GM12878 (cell line): Measurements from ENCODE around the gene ADCY1. TPM values are rescaled to one million over a fixed set of nuclear protein-coding genes. Genes with fewer than 3 reads are reported as not detected.

ENCODE experiments used
- ATAC-seq: fragments of 200-7000 bp; cut with Tn5 transposase; 3 replicates; pipeline ENCODE4 v1.9.1; 2020; ENCODE audit warnings: mild to moderate bottlenecking, moderate library complexity
- BruUV-seq: library from RNA; stranded (reverse); fragments of 400-500 nt; replicated peaks from 2 replicates; lab custom pipeline; 2021; lab: Mats Ljungman, UMichigan
- CTCF ChIA-PET: fragments of 300-600 bp; sonication (Branson Sonifier 250); formaldehyde crosslinking; extraction: SDS; loops from one replicate; lab custom pipeline; 2021; ENCODE audit warnings: inconsistent platforms; lab: Yijun Ruan, JAX
- POLR2A ChIA-PET: fragments of 350-600 bp; formaldehyde crosslinking; extraction: SDS; loops from one replicate; lab custom pipeline; 2021; ENCODE audit warnings: inconsistent platforms; lab: Charles Lee
- RAD21 ChIA-PET: fragments of 300-600 bp; sonication (Branson Sonifier 250); formaldehyde crosslinking; loops from one replicate; lab custom pipeline; 2023; ENCODE audit warnings: antibody characterized with exemption; ENCODE audit not compliant: unreplicated experiment; lab: Charles Lee
- SMC1A ChIA-PET: fragments of 300-600 bp; sonication (Branson Sonifier 250); formaldehyde crosslinking; loops from one replicate; lab custom pipeline; 2023; ENCODE audit not compliant: unreplicated experiment, uncharacterized antibody; lab: Charles Lee
- DNase-seq: peaks from one replicate; pipeline ENCODE4 v3.0.0-alpha.2; 2011; ENCODE audit warnings: low read depth, low spot score
- FAIRE-seq: peaks from 3 replicates; lab custom pipeline; 2011; peaks lifted over from hg19 to GRCh38; lab: Jason Lieb, UNC
- H2AFZ ChIP-seq: 2 replicates; pipeline ENCODE4 v1.6.0; 2011; ENCODE audit warnings: low read depth, low read length, control low read depth; ENCODE audit not compliant: control insufficient read depth
- H3K27ac ChIP-seq: 2 replicates; pipeline ENCODE4 v1.5.1; 2011; ENCODE audit warnings: control low read depth; ENCODE audit not compliant: control insufficient read depth, insufficient read depth
- H3K27me3 ChIP-seq, 2 experiments: replicated peaks in 1 of 2; 2 replicates each; pipeline versions ENCODE4 v1.6.0 to v1.6.1; 2011; ENCODE audit warnings: low read length in 1 of 2; ENCODE audit not compliant: control insufficient read depth in 2 of 2, insufficient read depth in 2 of 2
- H3K36me3 ChIP-seq, 2 experiments: 2 replicates each; pipeline ENCODE4 v1.5.1; 2011; ENCODE audit warnings: low read length in 1 of 2; ENCODE audit not compliant: control insufficient read depth in 2 of 2, insufficient read depth in 2 of 2
- H3K4me1 ChIP-seq: 2 replicates; pipeline ENCODE4 v1.6.1; 2011; ENCODE audit warnings: mild to moderate bottlenecking, low read length, moderate library complexity, mixed read lengths; ENCODE audit not compliant: control insufficient read depth, insufficient read depth
- H3K4me2 ChIP-seq: 2 replicates; pipeline ENCODE4 v1.6.0; 2011; ENCODE audit warnings: control low read depth; ENCODE audit not compliant: control insufficient read depth, insufficient read depth
- H3K4me3 ChIP-seq: fragments of 200-600 bp; sonication (generic); 2 replicates; pipeline ENCODE4 v1.5.1; 2016
- H3K79me2 ChIP-seq: 2 replicates; pipeline ENCODE4 v1.6.0; 2011; ENCODE audit warnings: low read length; ENCODE audit not compliant: control insufficient read depth, insufficient read depth
- H3K9ac ChIP-seq: 2 replicates; pipeline ENCODE4 v1.8.0; 2011; ENCODE audit warnings: low read length, control low read depth, mixed read lengths; ENCODE audit not compliant: control insufficient read depth, insufficient read depth
- H3K9me3 ChIP-seq: replicated peaks from 3 replicates; pipeline ENCODE4 v1.5.1; 2011; ENCODE audit warnings: mild to moderate bottlenecking, low read length; ENCODE audit not compliant: control insufficient read depth, insufficient read depth
- H4K20me1 ChIP-seq: 2 replicates; pipeline ENCODE4 v1.6.0; 2011; ENCODE audit not compliant: control insufficient read depth, insufficient read depth
- CTCF ChIP-seq, 3 experiments: IDR thresholded peaks in 2 of 3; conservative IDR thresholded peaks in 1 of 3; 2 replicates each; pipeline ENCODE4 v1.5.1; 2011; ENCODE audit warnings: low read depth in 3 of 3, low read length in 3 of 3, mild to moderate bottlenecking in 3 of 3, control low read depth in 2 of 3, moderate library complexity in 2 of 3, inconsistent platforms in 1 of 3, mixed read lengths in 1 of 3; ENCODE audit not compliant: control insufficient read depth in 2 of 3, insufficient read depth in 1 of 3; ENCODE audit errors: extremely low read depth in 1 of 3
- IKZF2 ChIP-seq, 2 experiments: fragments of 450-650 bp; IDR thresholded peaks; 2 replicates each; pipeline ENCODE4 v1.6.1; 2017; ENCODE audit warnings: mild to moderate bottlenecking in 2 of 2, moderate library complexity in 2 of 2
- NR2F1 ChIP-seq: fragments of 450-650 bp; conservative IDR thresholded peaks from 2 replicates; pipeline ENCODE4 v1.6.1; 2017; ENCODE audit warnings: mild to moderate bottlenecking
- SMAD1 ChIP-seq: fragments of 450-650 bp; IDR thresholded peaks from 2 replicates; pipeline ENCODE4 v1.6.1; 2018; ENCODE audit warnings: mild to moderate bottlenecking, low read depth; ENCODE audit not compliant: partially characterized antibody
- SMC3 ChIP-seq: IDR thresholded peaks from 2 replicates; pipeline ENCODE4 v1.6.1; 2011; ENCODE audit warnings: low read length, improper control_type of control experiment, borderline replicate concordance
- ZBTB4 ChIP-seq: fragments of 450-650 bp; formaldehyde crosslinking; IDR thresholded peaks from 2 replicates; pipeline ENCODE4 v1.4.0; 2022; ENCODE audit warnings: mild to moderate bottlenecking, moderate library complexity
- WGBS: methylation state at CpG from one replicate; pipeline ENCODE4 v1.1.6; 2016; ENCODE audit warnings: low lambda C conversion rate; ENCODE audit not compliant: insufficient replicate concordance, insufficient coverage; ENCODE audit errors: missing lambda C conversion rate; 5-methylcytosine and 5-hydroxymethylcytosine counted together
- in situ Hi-C: fragments of 300-500 bp; cut with MboI; formaldehyde crosslinking; loops from 9 replicates; pipeline ENCODE4 v1.14.3; 2018; ENCODE audit warnings: mixed read lengths
- intact Hi-C: fragments of 100-400 bp; cut with micrococcal nuclease; formaldehyde crosslinking; loops from one replicate; pipeline ENCODE4 v1.14.2; 2022; ENCODE audit not compliant: unreplicated experiment
- polyA plus RNA-seq, 11 experiments: library from polyadenylated mRNA; depleted of rRNA in 4 of 11; unstranded in 6 of 11; stranded (reverse) in 5 of 11; fragments of >200 nt; fragmentation: Nextera tagmentation in 4 of 11; fragmentation: Illumina TruSeq in 1 of 11; extraction: Ambion mirVana in 4 of 11; extraction: Trizol in 1 of 11; gene quantifications; 1 replicate in 1 of 11; 2 replicates in 10 of 11; pipeline versions ENCODE4 v1.2.1 to v1.2.3, GENCODE V29; 2011 to 2016; ENCODE audit warnings: inconsistent platforms in 2 of 11, missing spikeins in 2 of 11, low read depth in 1 of 11
- total RNA-seq, 4 experiments: library from RNA; depleted of rRNA in 3 of 4; stranded (reverse); fragments of >200 nt in 3 of 4; fragmentation: Illumina TruSeq in 1 of 4; extraction: Trizol in 1 of 4; gene quantifications; 2 replicates each; pipeline versions ENCODE4 v1.2.1 to v1.2.3, GENCODE V29; 2013 to 2021
- TF ChIP-seq, protein P1 (sequence below): IDR thresholded peaks from 2 replicates; pipeline ENCODE4 v1.6.1; 2012; ENCODE audit warnings: improper control_type of control experiment, low read depth, low read length; ENCODE audit not compliant: insufficient replicate concordance
- TF ChIP-seq, protein P2 (sequence below): fragments of 450-650 bp; formaldehyde crosslinking; IDR thresholded peaks from 2 replicates; pipeline ENCODE4 v1.5.0; 2022; ENCODE audit warnings: mild to moderate bottlenecking, missing genetic modification characterization

The ADCY1 gene
- total and polyA plus RNA-seq, 10 of the 15 experiments (the other 5 are each of a cell fraction or from before 2014, with no cell fraction given): 0.13 to 1.4 (median 0.45) TPM; not detected in 1

DNA sequence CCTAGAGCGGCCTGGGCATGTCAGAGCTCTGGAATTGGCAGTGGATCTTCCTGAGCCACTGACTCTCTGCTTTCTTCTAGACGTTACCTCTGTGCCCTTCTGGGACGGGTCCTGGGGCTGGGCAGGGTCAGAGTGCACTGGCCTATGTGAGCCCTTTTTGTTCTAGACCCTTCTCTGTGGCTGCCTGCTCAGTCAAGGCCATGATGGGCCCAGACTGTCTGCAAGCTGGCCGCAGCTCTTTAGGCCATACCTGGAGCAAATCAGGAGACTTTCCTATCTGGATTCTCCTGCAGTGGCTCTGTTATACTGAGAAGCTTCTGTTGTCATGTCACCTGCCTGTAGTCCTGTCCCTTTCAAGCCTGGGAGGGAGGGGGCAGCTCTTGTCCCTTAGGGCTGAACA, 70.1 kb downstream of the ADCY1 start:
- no peak for FAIRE-seq
- Histone ChIP-seq H3K4me1 (peaks cover 4% of the 10 kb centered on the region), H3K79me2 (no peaks in the 10 kb centered on the region), H3K4me2 (no peak overlapping the region), H3K36me3 (no peaks in the 10 kb centered on the region), H3K27ac (no peak overlapping the region), H3K27me3 (no peaks in the 10 kb centered on the region), H2AFZ (no peak overlapping the region; the same call in 1 of the 2 replicates), H4K20me1 (no peaks in the 10 kb centered on the region), H3K4me3 (no peak overlapping the region), H3K9me3 (no peaks in the 10 kb centered on the region), H3K9ac (no peak overlapping the region)
- TF ChIP-seq SMAD1 (no peak), ZBTB4 (CRISPR knock-in tag) (no peak), IKZF2 (IDR thresholded peaks at IDR 0.05) (no peak), CTCF (IDR thresholded peaks at IDR 0.05 in 2 of 3, conservative IDR thresholded peaks at IDR 0.05 in 1 of 3; ENCODE audit: control insufficient read depth in 2 of 3, extremely low read depth in 1 of 3, insufficient read depth in 1 of 3, low read depth in 3 of 3, low read length in 3 of 3) (no peak), NR2F1 (no peak), SMC3 (no peak)
- TF ChIP-seq, protein P1, sequence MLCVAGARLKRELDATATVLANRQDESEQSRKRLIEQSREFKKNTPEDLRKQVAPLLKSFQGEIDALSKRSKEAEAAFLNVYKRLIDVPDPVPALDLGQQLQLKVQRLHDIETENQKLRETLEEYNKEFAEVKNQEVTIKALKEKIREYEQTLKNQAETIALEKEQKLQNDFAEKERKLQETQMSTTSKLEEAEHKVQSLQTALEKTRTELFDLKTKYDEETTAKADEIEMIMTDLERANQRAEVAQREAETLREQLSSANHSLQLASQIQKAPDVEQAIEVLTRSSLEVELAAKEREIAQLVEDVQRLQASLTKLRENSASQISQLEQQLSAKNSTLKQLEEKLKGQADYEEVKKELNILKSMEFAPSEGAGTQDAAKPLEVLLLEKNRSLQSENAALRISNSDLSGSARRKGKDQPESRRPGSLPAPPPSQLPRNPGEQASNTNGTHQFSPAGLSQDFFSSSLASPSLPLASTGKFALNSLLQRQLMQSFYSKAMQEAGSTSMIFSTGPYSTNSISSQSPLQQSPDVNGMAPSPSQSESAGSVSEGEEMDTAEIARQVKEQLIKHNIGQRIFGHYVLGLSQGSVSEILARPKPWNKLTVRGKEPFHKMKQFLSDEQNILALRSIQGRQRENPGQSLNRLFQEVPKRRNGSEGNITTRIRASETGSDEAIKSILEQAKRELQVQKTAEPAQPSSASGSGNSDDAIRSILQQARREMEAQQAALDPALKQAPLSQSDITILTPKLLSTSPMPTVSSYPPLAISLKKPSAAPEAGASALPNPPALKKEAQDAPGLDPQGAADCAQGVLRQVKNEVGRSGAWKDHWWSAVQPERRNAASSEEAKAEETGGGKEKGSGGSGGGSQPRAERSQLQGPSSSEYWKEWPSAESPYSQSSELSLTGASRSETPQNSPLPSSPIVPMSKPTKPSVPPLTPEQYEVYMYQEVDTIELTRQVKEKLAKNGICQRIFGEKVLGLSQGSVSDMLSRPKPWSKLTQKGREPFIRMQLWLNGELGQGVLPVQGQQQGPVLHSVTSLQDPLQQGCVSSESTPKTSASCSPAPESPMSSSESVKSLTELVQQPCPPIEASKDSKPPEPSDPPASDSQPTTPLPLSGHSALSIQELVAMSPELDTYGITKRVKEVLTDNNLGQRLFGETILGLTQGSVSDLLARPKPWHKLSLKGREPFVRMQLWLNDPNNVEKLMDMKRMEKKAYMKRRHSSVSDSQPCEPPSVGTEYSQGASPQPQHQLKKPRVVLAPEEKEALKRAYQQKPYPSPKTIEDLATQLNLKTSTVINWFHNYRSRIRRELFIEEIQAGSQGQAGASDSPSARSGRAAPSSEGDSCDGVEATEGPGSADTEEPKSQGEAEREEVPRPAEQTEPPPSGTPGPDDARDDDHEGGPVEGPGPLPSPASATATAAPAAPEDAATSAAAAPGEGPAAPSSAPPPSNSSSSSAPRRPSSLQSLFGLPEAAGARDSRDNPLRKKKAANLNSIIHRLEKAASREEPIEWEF: no peak
- TF ChIP-seq, protein P2, sequence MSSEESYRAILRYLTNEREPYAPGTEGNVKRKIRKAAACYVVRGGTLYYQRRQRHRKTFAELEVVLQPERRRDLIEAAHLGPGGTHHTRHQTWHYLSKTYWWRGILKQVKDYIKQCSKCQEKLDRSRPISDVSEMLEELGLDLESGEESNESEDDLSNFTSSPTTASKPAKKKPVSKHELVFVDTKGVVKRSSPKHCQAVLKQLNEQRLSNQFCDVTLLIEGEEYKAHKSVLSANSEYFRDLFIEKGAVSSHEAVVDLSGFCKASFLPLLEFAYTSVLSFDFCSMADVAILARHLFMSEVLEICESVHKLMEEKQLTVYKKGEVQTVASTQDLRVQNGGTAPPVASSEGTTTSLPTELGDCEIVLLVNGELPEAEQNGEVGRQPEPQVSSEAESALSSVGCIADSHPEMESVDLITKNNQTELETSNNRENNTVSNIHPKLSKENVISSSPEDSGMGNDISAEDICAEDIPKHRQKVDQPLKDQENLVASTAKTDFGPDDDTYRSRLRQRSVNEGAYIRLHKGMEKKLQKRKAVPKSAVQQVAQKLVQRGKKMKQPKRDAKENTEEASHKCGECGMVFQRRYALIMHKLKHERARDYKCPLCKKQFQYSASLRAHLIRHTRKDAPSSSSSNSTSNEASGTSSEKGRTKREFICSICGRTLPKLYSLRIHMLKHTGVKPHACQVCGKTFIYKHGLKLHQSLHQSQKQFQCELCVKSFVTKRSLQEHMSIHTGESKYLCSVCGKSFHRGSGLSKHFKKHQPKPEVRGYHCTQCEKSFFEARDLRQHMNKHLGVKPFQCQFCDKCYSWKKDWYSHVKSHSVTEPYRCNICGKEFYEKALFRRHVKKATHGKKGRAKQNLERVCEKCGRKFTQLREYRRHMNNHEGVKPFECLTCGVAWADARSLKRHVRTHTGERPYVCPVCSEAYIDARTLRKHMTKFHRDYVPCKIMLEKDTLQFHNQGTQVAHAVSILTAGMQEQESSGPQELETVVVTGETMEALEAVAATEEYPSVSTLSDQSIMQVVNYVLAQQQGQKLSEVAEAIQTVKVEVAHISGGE (CRISPR knock-in tag): no peak
- in situ Hi-C loops (no loop called here), intact Hi-C loops (no loop called here)
- SMC1A ChIA-PET: no interaction called here
- 91% methylated on average over 4 of the region's 4 CpGs for WGBS
- POLR2A ChIA-PET: no interaction called here
- no TSS peak for BruUV-seq
- ATAC-seq: 0 out of 3 replicates have a peak, but pooled peaks have one; percentile 16
- RAD21 ChIA-PET: no interaction called here
- CTCF ChIA-PET: no interaction called here
- no peak for DNase-seq
